Tibial nerve (tissue), 4 donors: ENCODE measurements around the gene FBXO8.

Experiments used
- EP300 ChIP-seq, 2 donors: sonication (generic); formaldehyde crosslinking; IDR thresholded peaks; one replicate each; pipeline ENCODE4 v1.6.1; 2017; ENCODE audit warnings: antibody characterized with exemption in 2 of 2, mild to moderate bottlenecking in 1 of 2
- TF ChIP-seq, protein P1 (sequence below), 5 experiments: fragments of 200-600 bp in 3 of 5; fragments of 450-650 bp in 2 of 5; sonication (generic) in 3 of 5; IDR thresholded peaks; one replicate each; pipeline ENCODE4 v1.5.1; 2016 to 2019; ENCODE audit warnings: antibody characterized with exemption in 5 of 5, mild to moderate bottlenecking in 3 of 5, moderate library complexity in 2 of 5

DNA sequence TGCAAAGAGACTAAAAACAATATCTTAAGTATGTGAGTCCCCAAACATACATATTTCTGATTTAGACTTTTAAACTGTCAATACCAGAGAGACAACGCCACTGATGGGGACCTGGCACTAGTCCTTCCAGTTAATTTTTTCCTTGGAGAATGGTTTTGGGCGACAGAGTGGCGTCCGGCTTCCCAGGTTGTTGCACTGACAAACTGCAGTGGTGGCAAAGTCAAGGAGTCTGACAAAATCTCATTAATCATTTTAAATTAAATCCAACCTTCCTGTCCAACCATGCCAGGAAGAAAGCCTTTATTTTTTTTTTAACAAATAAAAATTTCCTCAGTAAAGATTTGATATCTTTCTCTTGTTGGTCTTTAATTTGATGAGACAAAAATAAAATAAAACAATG is 52.8 kb downstream of the FBXO8 start:
- TF ChIP-seq, protein P1, sequence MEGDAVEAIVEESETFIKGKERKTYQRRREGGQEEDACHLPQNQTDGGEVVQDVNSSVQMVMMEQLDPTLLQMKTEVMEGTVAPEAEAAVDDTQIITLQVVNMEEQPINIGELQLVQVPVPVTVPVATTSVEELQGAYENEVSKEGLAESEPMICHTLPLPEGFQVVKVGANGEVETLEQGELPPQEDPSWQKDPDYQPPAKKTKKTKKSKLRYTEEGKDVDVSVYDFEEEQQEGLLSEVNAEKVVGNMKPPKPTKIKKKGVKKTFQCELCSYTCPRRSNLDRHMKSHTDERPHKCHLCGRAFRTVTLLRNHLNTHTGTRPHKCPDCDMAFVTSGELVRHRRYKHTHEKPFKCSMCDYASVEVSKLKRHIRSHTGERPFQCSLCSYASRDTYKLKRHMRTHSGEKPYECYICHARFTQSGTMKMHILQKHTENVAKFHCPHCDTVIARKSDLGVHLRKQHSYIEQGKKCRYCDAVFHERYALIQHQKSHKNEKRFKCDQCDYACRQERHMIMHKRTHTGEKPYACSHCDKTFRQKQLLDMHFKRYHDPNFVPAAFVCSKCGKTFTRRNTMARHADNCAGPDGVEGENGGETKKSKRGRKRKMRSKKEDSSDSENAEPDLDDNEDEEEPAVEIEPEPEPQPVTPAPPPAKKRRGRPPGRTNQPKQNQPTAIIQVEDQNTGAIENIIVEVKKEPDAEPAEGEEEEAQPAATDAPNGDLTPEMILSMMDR (IDR thresholded peaks at IDR 0.05): no peak
- no peak for TF ChIP-seq EP300 (IDR thresholded peaks at IDR 0.05)
